OCI-LY3 (cell line): ENCODE measurements around the gene SULT1C2.

Experiments used
- H2AFZ ChIP-seq: fragments of 200-600, 300-600 bp; shearing (Covaris generic); 2 replicates; pipeline ENCODE4 v1.6.0; 2014; ENCODE audit warnings: antibody characterized with exemption, low read depth, low read length
- H3K27ac ChIP-seq: fragments of 200-600, 300-600 bp; sonication (generic); 2 replicates; pipeline ENCODE4 v1.5.1; 2014; ENCODE audit warnings: mild to moderate bottlenecking, low read length, moderate library complexity, mixed read lengths
- H3K27me3 ChIP-seq: fragments of 200-600, 300-600 bp; sonication (generic); 2 replicates; pipeline ENCODE4 v1.6.1; 2014; ENCODE audit warnings: low read depth, low read length, mixed read lengths
- H3K36me3 ChIP-seq: fragments of 200-600, 300-600 bp; sonication (generic); replicated peaks from 2 replicates; pipeline ENCODE3; 2014; ENCODE audit warnings: low read depth, low read length, mixed read lengths
- H3K4me1 ChIP-seq: fragments of 300-600, 200-600 bp; sonication (generic); 2 replicates; pipeline ENCODE4 v1.6.1; 2014; ENCODE audit warnings: low read length, mixed read lengths
- H3K4me2 ChIP-seq: fragments of 200-600, 300-600 bp; sonication (generic); 2 replicates; pipeline ENCODE4 v1.6.1; 2014; ENCODE audit warnings: low read length, mixed read lengths
- H3K4me3 ChIP-seq: fragments of 300-600, 200-600 bp; sonication (generic); 2 replicates; pipeline ENCODE4 v1.5.1; 2014; ENCODE audit warnings: antibody characterized with exemption, mild to moderate bottlenecking, low read length, moderate library complexity
- H3K79me2 ChIP-seq: fragments of 300-600, 200-600 bp; shearing (Covaris generic); 2 replicates; pipeline ENCODE4 v1.6.1; 2014; ENCODE audit warnings: mild to moderate bottlenecking, low read length, mixed read lengths
- H3K9ac ChIP-seq: fragments of 300-600, 200-600 bp; shearing (Covaris generic); 2 replicates; pipeline ENCODE4 v1.6.0; 2014; ENCODE audit warnings: mild to moderate bottlenecking, low read length, moderate library complexity
- H3K9me3 ChIP-seq: fragments of 200-600, 300-600 bp; shearing (Covaris generic); 2 replicates; pipeline ENCODE4 v1.6.1; 2014; ENCODE audit warnings: low read length, mixed read lengths; ENCODE audit not compliant: insufficient read depth
- H4K20me1 ChIP-seq: fragments of 200-600, 300-600 bp; sonication (generic); 2 replicates; pipeline ENCODE4 v1.6.1; 2016; ENCODE audit warnings: low read length, mixed read lengths; ENCODE audit not compliant: insufficient read depth
- EZH2phosphoT487 ChIP-seq: fragments of 200-600 bp; shearing (Covaris generic); IDR thresholded peaks from 2 replicates; pipeline ENCODE4 v1.6.1; 2018; ENCODE audit warnings: antibody characterized with exemption, mixed run types, low read depth
- TF ChIP-seq, protein P1 (sequence below): fragments of 200-600, 300-600 bp; sonication (generic); IDR thresholded peaks from 2 replicates; pipeline ENCODE4 v1.5.1; 2014; ENCODE audit warnings: antibody characterized with exemption, low read length, low read depth

Gene SULT1C2

DNA sequence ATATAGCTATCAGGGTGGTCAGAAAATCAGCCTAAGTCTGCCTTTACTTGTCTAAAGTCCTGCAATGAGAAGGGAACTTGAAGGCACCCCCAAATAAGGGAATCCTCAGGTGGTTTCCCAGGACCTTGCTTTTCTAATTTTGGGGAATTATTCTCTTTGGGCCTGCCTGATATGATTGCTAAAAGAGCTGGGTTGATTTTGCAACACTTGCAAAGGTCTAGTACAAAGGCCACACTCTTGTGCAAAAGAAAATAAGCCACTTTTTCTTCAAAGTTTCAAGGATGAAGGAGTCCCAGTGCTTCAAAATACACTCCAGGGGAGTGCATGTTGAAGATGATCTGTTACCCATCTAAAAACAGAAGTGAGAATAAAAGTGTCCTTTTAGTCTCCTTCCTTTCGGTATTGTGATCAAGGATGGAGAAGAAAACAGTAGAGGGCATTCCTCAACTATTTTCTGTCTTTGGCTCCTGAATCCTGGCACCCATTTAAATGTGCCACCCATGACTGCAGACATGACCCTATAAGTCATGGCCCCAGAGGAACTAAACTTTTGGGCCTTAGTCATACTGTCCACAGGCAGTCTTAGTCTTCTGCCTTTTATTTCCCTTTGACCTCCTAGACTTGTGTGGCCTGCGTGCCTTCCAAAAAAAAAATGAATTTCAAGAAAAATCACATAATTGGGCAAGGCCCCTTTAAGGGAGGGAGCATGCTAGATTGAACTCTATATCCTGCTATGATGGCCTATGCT lies 43.9 kb upstream of the SULT1C2 start:
- no peak overlapping the region for H3K4me3 ChIP-seq

GRCh38 chr2:108253106-108253505 lies 35.6 kb upstream of the SULT1C2 start:
- TF ChIP-seq, protein P1, sequence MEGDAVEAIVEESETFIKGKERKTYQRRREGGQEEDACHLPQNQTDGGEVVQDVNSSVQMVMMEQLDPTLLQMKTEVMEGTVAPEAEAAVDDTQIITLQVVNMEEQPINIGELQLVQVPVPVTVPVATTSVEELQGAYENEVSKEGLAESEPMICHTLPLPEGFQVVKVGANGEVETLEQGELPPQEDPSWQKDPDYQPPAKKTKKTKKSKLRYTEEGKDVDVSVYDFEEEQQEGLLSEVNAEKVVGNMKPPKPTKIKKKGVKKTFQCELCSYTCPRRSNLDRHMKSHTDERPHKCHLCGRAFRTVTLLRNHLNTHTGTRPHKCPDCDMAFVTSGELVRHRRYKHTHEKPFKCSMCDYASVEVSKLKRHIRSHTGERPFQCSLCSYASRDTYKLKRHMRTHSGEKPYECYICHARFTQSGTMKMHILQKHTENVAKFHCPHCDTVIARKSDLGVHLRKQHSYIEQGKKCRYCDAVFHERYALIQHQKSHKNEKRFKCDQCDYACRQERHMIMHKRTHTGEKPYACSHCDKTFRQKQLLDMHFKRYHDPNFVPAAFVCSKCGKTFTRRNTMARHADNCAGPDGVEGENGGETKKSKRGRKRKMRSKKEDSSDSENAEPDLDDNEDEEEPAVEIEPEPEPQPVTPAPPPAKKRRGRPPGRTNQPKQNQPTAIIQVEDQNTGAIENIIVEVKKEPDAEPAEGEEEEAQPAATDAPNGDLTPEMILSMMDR, result no peak
- TF ChIP-seq EZH2phosphoT487, result no peak
- H3K27ac ChIP-seq, result no peak overlapping the region
- no peaks in the 10 kb centered on the region for H3K4me1 ChIP-seq
- no peak overlapping the region for H3K9ac ChIP-seq
- H3K27me3 ChIP-seq, result no peaks in the 10 kb centered on the region; the same call in 1 of the 2 replicates
- no peaks in the 10 kb centered on the region for H3K36me3 ChIP-seq
- no peak overlapping the region for H3K4me2 ChIP-seq
- H3K4me3 ChIP-seq, result no peak overlapping the region
- H2AFZ ChIP-seq, result no peak overlapping the region
- H4K20me1 ChIP-seq, result no peaks in the 10 kb centered on the region
- no peaks in the 10 kb centered on the region for H3K79me2 ChIP-seq
- H3K9me3 ChIP-seq, result no peaks in the 10 kb centered on the region

More for the DNA sequence above, 43.9 kb upstream of the SULT1C2 start:
- H3K9me3 ChIP-seq, result no peaks in the 10 kb centered on the region
- TF ChIP-seq EZH2phosphoT487, result no peak
- TF ChIP-seq, protein P1, result no peak
- H4K20me1 ChIP-seq, result no peaks in the 10 kb centered on the region
- no peaks in the 10 kb centered on the region for H3K36me3 ChIP-seq
- H3K79me2 ChIP-seq, result no peaks in the 10 kb centered on the region
- H3K4me2 ChIP-seq, result no peak overlapping the region
- no peak overlapping the region for H3K27ac ChIP-seq
- no peak overlapping the region for H3K9ac ChIP-seq
- no peaks in the 10 kb centered on the region for H3K27me3 ChIP-seq
- H3K4me1 ChIP-seq, result no peaks in the 10 kb centered on the region
- no peak overlapping the region for H2AFZ ChIP-seq

- Histone ChIP-seq H3K79me2 (no peaks in the 10 kb centered on the region), H3K4me2 (no peak overlapping the region), H3K9ac (no peak overlapping the region), H3K4me1 (no peaks in the 10 kb centered on the region), H4K20me1 (no peaks in the 10 kb centered on the region), H3K9me3 (no peaks in the 10 kb centered on the region), H3K27me3 (no peaks in the 10 kb centered on the region; the same call in 1 of the 2 replicates), H2AFZ (no peak overlapping the region), H3K4me3 (no peak overlapping the region), H3K36me3 (no peaks in the 10 kb centered on the region), H3K27ac (no peak overlapping the region)
- TF ChIP-seq, protein P1, result no peak
- TF ChIP-seq EZH2phosphoT487, result no peak
These were observed 30.9 kb upstream of the SULT1C2 start for GRCh38 chr2:108257757-108258331.

GRCh38 chr2:108260773-108261172 lies 27.9 kb upstream of the SULT1C2 start:
- Histone ChIP-seq H3K27ac (no peak overlapping the region), H3K4me2 (no peak overlapping the region), H3K4me3 (no peak overlapping the region), H3K36me3 (no peaks in the 10 kb centered on the region), H3K79me2 (no peaks in the 10 kb centered on the region), H3K4me1 (no peaks in the 10 kb centered on the region), H3K27me3 (peaks cover 15% of the 10 kb centered on the region), H3K9me3 (no peaks in the 10 kb centered on the region), H3K9ac (no peak overlapping the region), H4K20me1 (no peaks in the 10 kb centered on the region), H2AFZ (no peak overlapping the region)
- TF ChIP-seq EZH2phosphoT487, result no peak
- TF ChIP-seq, protein P1, result no peak
